ENCODE results near the gene IL18R1. TPM values are rescaled to one million over a fixed set of nuclear protein-coding genes. Genes with fewer than 3 reads are reported as not detected.
A peak's percentile ranks its signal among the peaks of the same experiment; 100 is the strongest.

The IL18R1 gene, protein sequence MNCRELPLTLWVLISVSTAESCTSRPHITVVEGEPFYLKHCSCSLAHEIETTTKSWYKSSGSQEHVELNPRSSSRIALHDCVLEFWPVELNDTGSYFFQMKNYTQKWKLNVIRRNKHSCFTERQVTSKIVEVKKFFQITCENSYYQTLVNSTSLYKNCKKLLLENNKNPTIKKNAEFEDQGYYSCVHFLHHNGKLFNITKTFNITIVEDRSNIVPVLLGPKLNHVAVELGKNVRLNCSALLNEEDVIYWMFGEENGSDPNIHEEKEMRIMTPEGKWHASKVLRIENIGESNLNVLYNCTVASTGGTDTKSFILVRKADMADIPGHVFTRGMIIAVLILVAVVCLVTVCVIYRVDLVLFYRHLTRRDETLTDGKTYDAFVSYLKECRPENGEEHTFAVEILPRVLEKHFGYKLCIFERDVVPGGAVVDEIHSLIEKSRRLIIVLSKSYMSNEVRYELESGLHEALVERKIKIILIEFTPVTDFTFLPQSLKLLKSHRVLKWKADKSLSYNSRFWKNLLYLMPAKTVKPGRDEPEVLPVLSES
- 10 to 100 TPM in 1 of 2 donors, 1 to 10 TPM in 1; 7.5 to 35.5 TPM for total RNA-seq
- 10 to 100 TPM; 16.0 to 63.5 TPM for polyA plus RNA-seq
- long read RNA-seq, donor 1 = 0 reads
- long read RNA-seq, donor 2 = 0 reads
- long read RNA-seq, donor 3 = 0 reads
- long read RNA-seq, donor 4 = 0 reads
- long read RNA-seq, donor 5, partial matches to known transcripts = 0 of 1 reads
- long read RNA-seq, donor 5, other reads (novel, unspliced or antisense) = 0 of 1 reads

DNA sequence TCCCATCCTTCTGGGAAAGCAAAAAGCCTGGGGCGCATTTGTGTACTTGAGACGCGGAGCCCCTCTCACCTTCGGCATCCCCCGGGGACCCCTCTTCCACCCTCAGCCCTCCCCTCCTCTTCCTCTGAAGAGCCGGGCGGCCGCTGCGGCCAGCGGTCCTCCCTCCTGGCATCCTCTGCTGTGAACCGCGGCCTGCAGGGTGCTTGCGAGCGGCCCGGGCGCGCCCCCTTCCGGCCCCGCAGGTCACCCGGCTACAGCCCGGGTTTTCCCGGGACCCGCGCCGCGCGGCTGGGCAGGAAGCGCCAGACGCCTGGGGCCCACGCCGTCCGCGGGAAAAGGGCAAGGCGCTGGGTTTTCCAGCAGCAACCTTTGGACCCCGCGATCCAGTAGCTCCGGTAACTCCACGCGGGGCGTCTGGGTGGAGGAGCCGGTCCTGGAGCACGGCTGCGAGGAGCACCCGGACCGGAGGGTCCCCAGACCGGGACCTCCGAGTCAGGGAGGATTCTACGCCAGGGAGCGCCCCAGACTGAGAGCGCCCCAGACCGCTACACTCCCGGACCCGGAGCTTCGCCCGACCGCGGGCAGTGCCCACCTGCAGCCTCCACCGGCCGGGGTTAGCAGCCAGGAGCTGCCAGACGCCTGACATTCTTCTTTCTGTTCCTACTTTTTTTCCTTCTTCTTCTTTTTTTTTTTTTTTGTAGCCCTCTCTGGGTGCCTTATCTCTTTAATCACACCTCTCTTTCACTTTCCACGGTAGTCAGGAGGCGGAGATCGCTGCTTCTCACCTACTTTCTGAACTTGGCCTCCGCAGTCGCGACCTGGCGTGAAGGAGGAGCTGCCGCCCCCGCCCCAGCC, at the start of gene IL18R1:
TSS of gene IL18R1 (plus strand) at position 271 of the 855 bp plus-strand sequence. CDS start 6,865 bp downstream, outside the sequence.
- no peaks in the 10 kb centered on the region for H3K27me3 ChIP-seq (ENCODE audit: control insufficient read depth in 3 of 3, insufficient read depth in 3 of 3, low read length in 2 of 3)
- peak within 1 kb of the TSS; percentile 8 to 56 for H3K9ac ChIP-seq (ENCODE audit: insufficient read depth in 1 of 2, low read length in 2 of 2)
- no peaks in the 10 kb centered on the region for H3K9me3 ChIP-seq (ENCODE audit: control insufficient read depth in 4 of 4, insufficient read depth in 3 of 4, low read length in 3 of 4)
- H3K4me1 ChIP-seq (ENCODE audit: control insufficient read depth in 5 of 5, insufficient read depth in 5 of 5, low read length in 5 of 5) = peaks cover 0 to 5% (median 0%) of the 10 kb centered on the region in 5 donors
- TF ChIP-seq, protein P1, sequence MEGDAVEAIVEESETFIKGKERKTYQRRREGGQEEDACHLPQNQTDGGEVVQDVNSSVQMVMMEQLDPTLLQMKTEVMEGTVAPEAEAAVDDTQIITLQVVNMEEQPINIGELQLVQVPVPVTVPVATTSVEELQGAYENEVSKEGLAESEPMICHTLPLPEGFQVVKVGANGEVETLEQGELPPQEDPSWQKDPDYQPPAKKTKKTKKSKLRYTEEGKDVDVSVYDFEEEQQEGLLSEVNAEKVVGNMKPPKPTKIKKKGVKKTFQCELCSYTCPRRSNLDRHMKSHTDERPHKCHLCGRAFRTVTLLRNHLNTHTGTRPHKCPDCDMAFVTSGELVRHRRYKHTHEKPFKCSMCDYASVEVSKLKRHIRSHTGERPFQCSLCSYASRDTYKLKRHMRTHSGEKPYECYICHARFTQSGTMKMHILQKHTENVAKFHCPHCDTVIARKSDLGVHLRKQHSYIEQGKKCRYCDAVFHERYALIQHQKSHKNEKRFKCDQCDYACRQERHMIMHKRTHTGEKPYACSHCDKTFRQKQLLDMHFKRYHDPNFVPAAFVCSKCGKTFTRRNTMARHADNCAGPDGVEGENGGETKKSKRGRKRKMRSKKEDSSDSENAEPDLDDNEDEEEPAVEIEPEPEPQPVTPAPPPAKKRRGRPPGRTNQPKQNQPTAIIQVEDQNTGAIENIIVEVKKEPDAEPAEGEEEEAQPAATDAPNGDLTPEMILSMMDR (IDR thresholded peaks at IDR 0.05; ENCODE audit: control extremely low read depth, extremely low read depth) = peak; percentile 65
- DNase-seq (peak; percentile 80 to 90 (median 83)), ATAC-seq (ENCODE audit: insufficient read depth, low FRiP score) (peak; percentile 95)
- peak within 1 kb of the TSS; percentile 52 for H3K4me3 ChIP-seq
- WGBS, 2 donors = 1% methylated on average over 64 to 69 of the region's 69 CpGs
- H3K27ac ChIP-seq (ENCODE audit: low read depth in 1 of 2, low read length in 1 of 2) = peak within 1 kb of the TSS; percentile 72 to 84
- no peaks in the 10 kb centered on the region for H3K36me3 ChIP-seq (ENCODE audit: control insufficient read depth in 4 of 4, insufficient read depth in 4 of 4, low read length in 4 of 4)

DNA sequence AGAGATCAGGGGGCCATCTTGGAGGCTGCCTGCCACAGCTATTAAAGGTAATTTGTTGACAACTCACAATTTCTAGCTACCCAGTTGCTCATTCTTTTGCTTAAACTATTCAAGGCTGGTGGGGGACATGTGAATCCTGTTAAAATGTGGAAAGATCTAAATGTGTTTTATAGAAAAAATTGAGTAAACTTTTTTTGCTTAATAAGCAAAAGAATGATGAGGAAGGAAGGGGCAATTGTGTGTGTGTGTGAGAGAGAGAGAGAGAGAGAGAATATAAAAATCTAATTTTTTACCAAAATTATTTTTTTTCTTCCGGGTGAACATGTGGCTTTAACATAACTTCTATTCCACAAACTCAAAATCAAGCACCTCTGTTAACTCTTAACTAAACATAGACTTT, 49.5 kb upstream of the IL18R1 start:
- peak overlapping the region in 1 of 2 donors; percentile 50 for H3K27ac ChIP-seq (ENCODE audit: low read depth in 1 of 2, low read length in 1 of 2)
- TF ChIP-seq, protein P1 (IDR thresholded peaks at IDR 0.05; ENCODE audit: control extremely low read depth, extremely low read depth) = no peak
- no peak for ATAC-seq (ENCODE audit: insufficient read depth, low FRiP score)

DNA sequence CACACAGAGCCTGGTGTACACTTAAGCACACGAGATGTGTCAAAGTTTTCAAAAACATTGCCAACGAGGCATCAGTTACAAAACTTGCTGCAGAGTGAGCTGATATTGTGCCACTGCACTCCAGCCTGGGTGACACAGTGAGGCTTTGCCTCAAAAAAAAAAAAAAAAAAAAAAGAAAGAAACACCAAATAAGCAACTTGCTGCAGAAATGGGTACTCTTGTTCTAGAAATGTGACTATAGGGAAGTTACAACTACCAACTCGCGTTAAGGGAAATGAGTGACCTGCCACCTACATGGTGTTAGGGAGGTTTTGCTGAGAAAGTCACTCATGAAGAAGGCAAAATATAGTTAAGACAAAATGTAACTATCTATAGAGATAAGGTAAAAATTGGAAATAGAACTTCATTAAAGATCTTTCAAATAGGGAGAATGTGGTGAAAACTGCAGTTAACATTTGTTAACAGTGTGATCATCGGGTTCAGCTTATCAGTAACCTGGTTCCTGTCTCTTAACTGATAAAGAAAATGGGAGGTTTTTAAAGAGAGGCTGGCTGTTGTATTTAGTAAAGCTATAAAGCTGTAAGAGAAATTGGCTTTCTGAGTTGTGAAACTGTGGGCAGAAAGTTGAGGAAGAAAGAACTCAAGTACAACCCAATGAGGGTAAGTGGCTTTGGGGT, 44.5 kb upstream of the IL18R1 start, which contains the start of gene IL1RL1:
TSS of gene IL1RL1 (plus strand) at position 600 of the 677 bp plus-strand sequence. CDS start 26,702 bp downstream, outside the sequence.
- TF ChIP-seq, protein P1 (IDR thresholded peaks at IDR 0.05; ENCODE audit: control extremely low read depth, extremely low read depth) = no peak
- peaks cover 0 to 1% (median 0%) of the 10 kb centered on the region in 5 donors for H3K4me1 ChIP-seq (ENCODE audit: control insufficient read depth in 5 of 5, insufficient read depth in 5 of 5, low read length in 5 of 5)
- H3K36me3 ChIP-seq (ENCODE audit: control insufficient read depth in 4 of 4, insufficient read depth in 4 of 4, low read length in 4 of 4) = no peaks in the 10 kb centered on the region
- ATAC-seq (ENCODE audit: insufficient read depth, low FRiP score) (no peak), DNase-seq (no peak)
- no peaks in the 10 kb centered on the region for H3K27me3 ChIP-seq (ENCODE audit: control insufficient read depth in 3 of 3, insufficient read depth in 3 of 3, low read length in 2 of 3)
- H3K9me3 ChIP-seq (ENCODE audit: control insufficient read depth in 4 of 4, insufficient read depth in 3 of 4, low read length in 3 of 4) = peaks cover 0 to 1% (median 0%) of the 10 kb centered on the region in 4 donors
- no peak within 1 kb of the TSS for H3K4me3 ChIP-seq
- H3K9ac ChIP-seq (ENCODE audit: insufficient read depth in 1 of 2, low read length in 2 of 2) = no peak within 1 kb of the TSS
- WGBS, 2 donors = 40 to 61% methylated on average over 5 of the region's 5 CpGs
- no peak within 1 kb of the TSS for H3K27ac ChIP-seq (ENCODE audit: low read depth in 1 of 2, low read length in 1 of 2)

More for the DNA sequence above, 49.5 kb upstream of the IL18R1 start:
- Histone ChIP-seq H3K9ac (ENCODE audit: insufficient read depth in 1 of 2, low read length in 2 of 2) (no peak overlapping the region), H3K4me1 (ENCODE audit: control insufficient read depth in 5 of 5, insufficient read depth in 5 of 5, low read length in 5 of 5) (peaks cover 0 to 2% (median 0%) of the 10 kb centered on the region in 5 donors), H3K9me3 (ENCODE audit: control insufficient read depth in 4 of 4, insufficient read depth in 3 of 4, low read length in 3 of 4) (no peaks in the 10 kb centered on the region), H3K27me3 (ENCODE audit: control insufficient read depth in 3 of 3, insufficient read depth in 3 of 3, low read length in 2 of 3) (no peaks in the 10 kb centered on the region), H3K36me3 (ENCODE audit: control insufficient read depth in 4 of 4, insufficient read depth in 4 of 4, low read length in 4 of 4) (no peaks in the 10 kb centered on the region), H3K4me3 (no peak overlapping the region)
- 46 to 57% methylated on average over 1 of the region's 1 CpG for WGBS, 2 donors
- no peak for DNase-seq

Measured in lung (tissue), 16 donors.